NT2/D1 (cell line): ENCODE data around the gene DIPK1C.

ENCODE experiments used
- YY1 ChIP-seq: IDR thresholded peaks from 2 replicates; pipeline ENCODE4 v1.6.1; 2011; ENCODE audit not compliant: insufficient read length, insufficient read depth
- ZNF274 ChIP-seq: IDR thresholded peaks from 2 replicates; pipeline ENCODE4 v1.6.1; 2011; ENCODE audit warnings: mild to moderate bottlenecking, low read depth, low read length

- TF ChIP-seq YY1 = no peak
- no peak for TF ChIP-seq ZNF274
Measured at GRCh38 chr18:74482697-74483096, 25.6 kb upstream of the DIPK1C start.
